Body of pancreas (tissue), 4 donors: ENCODE data around the gene PLA2G4D.

Experiments
- CTCF ChIP-seq, 7 experiments: fragments of 450-650 bp in 4 of 7; fragments of 200-600 bp in 3 of 7; sonication (generic) in 3 of 7; IDR thresholded peaks; one replicate each; pipeline ENCODE4 v1.5.1; 2016 to 2019; ENCODE audit warnings: antibody characterized with exemption in 7 of 7
- POLR2A ChIP-seq, 3 donors: fragments of 450-650 bp; IDR thresholded peaks; one replicate each; pipeline ENCODE4 v1.6.1; 2016; ENCODE audit warnings: antibody characterized with exemption in 3 of 3, mild to moderate bottlenecking in 2 of 3

- no peak for TF ChIP-seq POLR2A (IDR thresholded peaks at IDR 0.05)
- TF ChIP-seq CTCF (IDR thresholded peaks at IDR 0.05) = no peak
These were observed 36.3 kb downstream of the PLA2G4D start for GRCh38 chr15:42057799-42058646.
